A673 (cell line): ENCODE measurements around the gene DDI1.

Experiments
- EZH2 ChIP-seq: fragments of 200-600 bp; sonication (generic); IDR thresholded peaks from 2 replicates; pipeline ENCODE4 v1.6.1; 2017; ENCODE audit warnings: borderline replicate concordance, low read depth, mild to moderate bottlenecking, mixed read lengths, antibody characterized with exemption, low read length; ENCODE audit not compliant: poor library complexity, severe bottlenecking
- TF ChIP-seq, protein P1 (sequence below): fragments of 300-800, 200-600 bp; sonication (generic); conservative IDR thresholded peaks from 2 replicates; pipeline ENCODE4 v1.5.1; 2017; ENCODE audit warnings: low read depth, mild to moderate bottlenecking, antibody characterized with exemption, low read length, moderate library complexity, mixed read lengths

DNA sequence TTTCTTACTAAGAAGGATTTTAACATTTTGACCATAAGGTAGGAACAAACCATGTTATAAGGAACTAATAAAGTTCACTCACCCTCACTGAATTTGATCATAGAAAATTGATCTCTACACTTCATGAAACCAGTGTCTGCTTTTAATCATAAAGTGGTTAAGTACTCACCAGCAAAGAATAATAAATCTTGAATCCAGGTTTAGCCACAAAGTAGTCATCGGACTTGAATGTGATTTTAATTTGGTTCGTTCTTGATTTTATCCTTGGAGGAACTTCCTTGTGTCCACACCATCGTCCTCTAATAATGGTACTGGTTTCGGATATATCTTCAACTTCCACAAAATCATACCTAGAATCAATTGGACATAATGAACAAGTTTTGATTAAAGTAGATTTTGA is 40.5 kb upstream of the DDI1 start:
- TF ChIP-seq, protein P1, sequence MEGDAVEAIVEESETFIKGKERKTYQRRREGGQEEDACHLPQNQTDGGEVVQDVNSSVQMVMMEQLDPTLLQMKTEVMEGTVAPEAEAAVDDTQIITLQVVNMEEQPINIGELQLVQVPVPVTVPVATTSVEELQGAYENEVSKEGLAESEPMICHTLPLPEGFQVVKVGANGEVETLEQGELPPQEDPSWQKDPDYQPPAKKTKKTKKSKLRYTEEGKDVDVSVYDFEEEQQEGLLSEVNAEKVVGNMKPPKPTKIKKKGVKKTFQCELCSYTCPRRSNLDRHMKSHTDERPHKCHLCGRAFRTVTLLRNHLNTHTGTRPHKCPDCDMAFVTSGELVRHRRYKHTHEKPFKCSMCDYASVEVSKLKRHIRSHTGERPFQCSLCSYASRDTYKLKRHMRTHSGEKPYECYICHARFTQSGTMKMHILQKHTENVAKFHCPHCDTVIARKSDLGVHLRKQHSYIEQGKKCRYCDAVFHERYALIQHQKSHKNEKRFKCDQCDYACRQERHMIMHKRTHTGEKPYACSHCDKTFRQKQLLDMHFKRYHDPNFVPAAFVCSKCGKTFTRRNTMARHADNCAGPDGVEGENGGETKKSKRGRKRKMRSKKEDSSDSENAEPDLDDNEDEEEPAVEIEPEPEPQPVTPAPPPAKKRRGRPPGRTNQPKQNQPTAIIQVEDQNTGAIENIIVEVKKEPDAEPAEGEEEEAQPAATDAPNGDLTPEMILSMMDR: no peak
- TF ChIP-seq EZH2: no peak
